HepG2 (cell line): ENCODE measurements around the gene ARAP3.

Source experiments
- CTCF ChIP-seq: sonication (generic); formaldehyde crosslinking; IDR thresholded peaks from 2 replicates; pipeline ENCODE4 v1.5.0; 2020; ENCODE audit warnings: mild to moderate bottlenecking, missing genetic modification reagents, moderate library complexity
- HNRNPL ChIP-seq: fragments of 200-400 bp; formaldehyde crosslinking; IDR thresholded peaks from 2 replicates; pipeline ENCODE4 v1.6.1; 2017; ENCODE audit warnings: mild to moderate bottlenecking, low read depth, low read length
- JUNB ChIP-seq: sonication (generic); formaldehyde crosslinking; IDR thresholded peaks from 2 replicates; pipeline ENCODE4 v1.8.0; 2022; ENCODE audit warnings: missing genetic modification reagents, mild to moderate bottlenecking, borderline replicate concordance
- NR1H2 ChIP-seq: sonication (generic); formaldehyde crosslinking; IDR thresholded peaks from 2 replicates; pipeline ENCODE4 v1.8.1; 2022; ENCODE audit warnings: low read depth, missing genetic modification reagents, borderline replicate concordance
- RXRA ChIP-seq: sonication (generic); formaldehyde crosslinking; IDR thresholded peaks from 2 replicates; pipeline ENCODE4 v1.5.1; 2020; ENCODE audit warnings: missing genetic modification reagents
- TCF7L2 ChIP-seq: IDR thresholded peaks from 2 replicates; pipeline ENCODE4 v1.6.1; 2011; ENCODE audit warnings: mild to moderate bottlenecking, low read depth, low read length, moderate library complexity
- ZFYVE20 ChIP-seq: sonication (generic); formaldehyde crosslinking; IDR thresholded peaks from 2 replicates; pipeline ENCODE4 v1.8.0; 2023; ENCODE audit warnings: low read depth, mild to moderate bottlenecking, moderate library complexity, missing genetic modification reagents, borderline replicate concordance
- TF ChIP-seq, protein P1 (sequence below): sonication (generic); formaldehyde crosslinking; IDR thresholded peaks from 2 replicates; pipeline ENCODE4 v1.9.0; 2022; ENCODE audit warnings: low read depth, missing genetic modification reagents

DNA sequence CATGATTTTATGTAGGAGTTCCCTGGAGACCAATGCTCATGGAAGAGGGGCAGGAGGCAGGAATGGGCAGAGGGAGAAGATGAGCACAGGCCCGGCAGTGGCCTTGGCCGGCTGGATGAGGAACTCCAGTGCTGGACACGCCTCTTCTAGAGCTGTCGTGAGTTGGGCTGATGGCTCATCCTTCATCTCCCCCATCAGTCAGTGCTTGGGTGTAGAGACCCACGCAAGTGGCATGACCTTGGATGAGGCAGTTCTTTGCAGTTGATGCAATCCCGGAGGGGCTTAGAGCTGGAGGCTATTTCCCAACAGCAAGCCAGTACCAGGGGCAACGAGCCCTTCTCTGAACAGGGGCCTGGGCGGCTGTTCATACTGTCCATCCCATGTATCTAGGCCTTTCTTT lies 25.5 kb upstream of the ARAP3 start:
- TF ChIP-seq RXRA (CRISPR knock-in tag) (no peak), JUNB (no peak), ZFYVE20 (CRISPR knock-in tag) (no peak), NR1H2 (CRISPR knock-in tag) (no peak), HNRNPL (no peak), CTCF (CRISPR knock-in tag) (no peak), TCF7L2 (no peak)
- TF ChIP-seq, protein P1, sequence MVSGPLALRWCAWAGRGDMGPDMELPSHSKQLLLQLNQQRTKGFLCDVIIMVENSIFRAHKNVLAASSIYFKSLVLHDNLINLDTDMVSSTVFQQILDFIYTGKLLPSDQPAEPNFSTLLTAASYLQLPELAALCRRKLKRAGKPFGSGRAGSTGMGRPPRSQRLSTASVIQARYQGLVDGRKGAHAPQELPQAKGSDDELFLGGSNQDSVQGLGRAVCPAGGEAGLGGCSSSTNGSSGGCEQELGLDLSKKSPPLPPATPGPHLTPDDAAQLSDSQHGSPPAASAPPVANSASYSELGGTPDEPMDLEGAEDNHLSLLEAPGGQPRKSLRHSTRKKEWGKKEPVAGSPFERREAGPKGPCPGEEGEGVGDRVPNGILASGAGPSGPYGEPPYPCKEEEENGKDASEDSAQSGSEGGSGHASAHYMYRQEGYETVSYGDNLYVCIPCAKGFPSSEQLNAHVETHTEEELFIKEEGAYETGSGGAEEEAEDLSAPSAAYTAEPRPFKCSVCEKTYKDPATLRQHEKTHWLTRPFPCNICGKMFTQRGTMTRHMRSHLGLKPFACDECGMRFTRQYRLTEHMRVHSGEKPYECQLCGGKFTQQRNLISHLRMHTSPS (CRISPR knock-in tag): no peak
